KMS-11 (cell line): Measurements from ENCODE around the gene FBXO48.

ENCODE experiments used
- H2AFZ ChIP-seq: fragments of 200-600 bp; sonication (generic); 2 replicates; pipeline ENCODE4 v1.6.1; 2016; ENCODE audit warnings: antibody characterized with exemption, mixed run types, low read depth
- H3K27ac ChIP-seq: fragments of 200-600 bp; sonication (generic); 2 replicates; pipeline ENCODE4 v1.6.1; 2016; ENCODE audit warnings: mild to moderate bottlenecking, mixed run types
- H3K27me3 ChIP-seq: fragments of 200-600 bp; sonication (generic); 2 replicates; pipeline ENCODE4 v1.6.1; 2017; ENCODE audit warnings: mild to moderate bottlenecking, low read depth, mixed run types, moderate library complexity; ENCODE audit not compliant: insufficient read depth
- H3K36me3 ChIP-seq: fragments of 200-600 bp; sonication (generic); 2 replicates; pipeline ENCODE4 v1.6.1; 2017; ENCODE audit warnings: mild to moderate bottlenecking, mixed run types; ENCODE audit not compliant: insufficient read depth
- H3K4me1 ChIP-seq: fragments of 200-600 bp; sonication (generic); 2 replicates; pipeline ENCODE4 v1.6.1; 2016; ENCODE audit warnings: mild to moderate bottlenecking, low read depth, mixed run types; ENCODE audit not compliant: poor library complexity, severe bottlenecking
- H3K4me2 ChIP-seq: fragments of 200-600 bp; sonication (generic); 2 replicates; pipeline ENCODE4 v1.7.0; 2016; ENCODE audit warnings: mild to moderate bottlenecking, mixed run types
- H3K4me3 ChIP-seq: fragments of 200-600 bp; sonication (generic); IDR thresholded peaks from 2 replicates; pipeline ENCODE4 v1.6.1; 2017; ENCODE audit warnings: low read depth, low read length, mixed read lengths; ENCODE audit not compliant: insufficient read depth
- H3K79me2 ChIP-seq: fragments of 200-600 bp; sonication (generic); 2 replicates; pipeline ENCODE4 v1.6.1; 2016; ENCODE audit warnings: low read depth, mixed run types; ENCODE audit not compliant: insufficient read depth
- H3K9ac ChIP-seq: fragments of 200-600 bp; sonication (generic); 2 replicates; pipeline ENCODE4 v1.6.1; 2016; ENCODE audit warnings: mild to moderate bottlenecking, mixed run types
- H4K20me1 ChIP-seq: fragments of 200-600 bp; sonication (generic); 2 replicates; pipeline ENCODE4 v1.6.1; 2016; ENCODE audit warnings: mild to moderate bottlenecking, mixed run types; ENCODE audit not compliant: insufficient read depth
- TF ChIP-seq, protein P1 (sequence below): fragments of 200-600 bp; sonication (generic); conservative IDR thresholded peaks from 2 replicates; pipeline ENCODE4 v1.6.1; 2017; ENCODE audit warnings: low read depth, mild to moderate bottlenecking, antibody characterized with exemption, low read length, moderate library complexity, mixed read lengths

Gene FBXO48

GRCh38 chr2:68441994-68442322, 25.1 kb downstream of the FBXO48 start:
- TF ChIP-seq, protein P1, sequence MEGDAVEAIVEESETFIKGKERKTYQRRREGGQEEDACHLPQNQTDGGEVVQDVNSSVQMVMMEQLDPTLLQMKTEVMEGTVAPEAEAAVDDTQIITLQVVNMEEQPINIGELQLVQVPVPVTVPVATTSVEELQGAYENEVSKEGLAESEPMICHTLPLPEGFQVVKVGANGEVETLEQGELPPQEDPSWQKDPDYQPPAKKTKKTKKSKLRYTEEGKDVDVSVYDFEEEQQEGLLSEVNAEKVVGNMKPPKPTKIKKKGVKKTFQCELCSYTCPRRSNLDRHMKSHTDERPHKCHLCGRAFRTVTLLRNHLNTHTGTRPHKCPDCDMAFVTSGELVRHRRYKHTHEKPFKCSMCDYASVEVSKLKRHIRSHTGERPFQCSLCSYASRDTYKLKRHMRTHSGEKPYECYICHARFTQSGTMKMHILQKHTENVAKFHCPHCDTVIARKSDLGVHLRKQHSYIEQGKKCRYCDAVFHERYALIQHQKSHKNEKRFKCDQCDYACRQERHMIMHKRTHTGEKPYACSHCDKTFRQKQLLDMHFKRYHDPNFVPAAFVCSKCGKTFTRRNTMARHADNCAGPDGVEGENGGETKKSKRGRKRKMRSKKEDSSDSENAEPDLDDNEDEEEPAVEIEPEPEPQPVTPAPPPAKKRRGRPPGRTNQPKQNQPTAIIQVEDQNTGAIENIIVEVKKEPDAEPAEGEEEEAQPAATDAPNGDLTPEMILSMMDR: peak; percentile 18; the same call in 1 of the 2 replicates
- Histone ChIP-seq H3K9ac (no peak overlapping the region), H3K4me1 (peaks cover 30% of the 10 kb centered on the region), H3K4me3 (peak overlapping the region; percentile 86), H3K36me3 (no peaks in the 10 kb centered on the region), H3K79me2 (no peaks in the 10 kb centered on the region), H3K27me3 (no peaks in the 10 kb centered on the region), H4K20me1 (no peaks in the 10 kb centered on the region), H2AFZ (peak overlapping the region; percentile 67; the same call in 1 of the 2 replicates), H3K27ac (0 out of 2 replicates have a peak overlapping the region, but pooled peaks have one; percentile 84), H3K4me2 (peak overlapping the region; percentile 91; the same call in 1 of the 2 replicates)

GRCh38 chr2:68441179-68441993, 25.7 kb downstream of the FBXO48 start:
- no peaks in the 10 kb centered on the region for H3K79me2 ChIP-seq
- H3K36me3 ChIP-seq: no peaks in the 10 kb centered on the region
- H4K20me1 ChIP-seq: no peaks in the 10 kb centered on the region
- H3K27me3 ChIP-seq: no peaks in the 10 kb centered on the region
- H3K9ac ChIP-seq: peak overlapping the region; percentile 39; the same call in 1 of the 2 replicates
- peak overlapping the region; percentile 91 for H3K4me2 ChIP-seq
- peak overlapping the region; percentile 86 for H3K4me3 ChIP-seq
- H2AFZ ChIP-seq: peak overlapping the region; percentile 67
- H3K27ac ChIP-seq: peak overlapping the region; percentile 84
- TF ChIP-seq, protein P1: peak; percentile 98
- peaks cover 35% of the 10 kb centered on the region for H3K4me1 ChIP-seq

DNA sequence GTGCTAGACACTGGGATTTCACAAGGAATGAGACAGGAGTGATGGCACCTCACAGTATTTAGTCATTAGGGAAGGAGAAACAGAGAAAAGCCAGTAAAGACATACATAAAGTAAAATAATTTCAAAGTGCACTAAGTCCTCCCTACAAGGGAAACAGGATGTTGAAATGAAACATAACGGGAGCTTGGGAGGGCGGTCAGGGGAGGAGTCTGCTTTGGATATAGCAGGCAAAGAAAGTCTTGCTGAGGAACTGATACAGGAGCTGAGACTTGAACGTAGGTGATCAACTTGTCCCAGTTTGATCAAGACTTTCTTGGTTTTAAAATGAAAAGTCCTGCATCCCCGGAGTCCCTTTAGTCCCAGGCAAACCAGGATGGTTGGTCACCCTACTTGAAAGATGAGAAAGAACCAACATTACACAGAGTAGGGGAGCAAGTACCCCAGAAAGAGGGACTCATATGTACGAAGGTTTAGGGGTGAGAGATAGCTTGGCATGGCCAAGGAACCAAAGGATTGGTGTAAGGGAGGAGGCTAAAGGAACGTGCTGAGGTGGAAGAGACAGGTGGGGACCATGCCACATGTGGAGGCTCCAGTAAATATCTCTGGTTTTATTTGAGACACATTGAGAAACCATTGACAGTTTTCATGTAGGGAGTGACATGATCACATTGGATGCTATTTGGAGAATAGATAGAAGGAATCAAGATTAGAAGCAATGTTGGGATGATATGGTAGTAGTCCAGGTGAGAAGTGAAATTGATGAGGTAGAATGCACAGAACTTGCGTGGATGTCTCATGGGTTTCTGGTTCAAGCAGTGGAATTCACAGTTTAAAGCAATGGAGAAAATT, 28.4 kb downstream of the FBXO48 start:
- H3K4me2 ChIP-seq: no peak overlapping the region
- no peak overlapping the region for H3K27ac ChIP-seq
- H3K27me3 ChIP-seq: no peaks in the 10 kb centered on the region
- H4K20me1 ChIP-seq: no peaks in the 10 kb centered on the region
- no peaks in the 10 kb centered on the region for H3K79me2 ChIP-seq
- H3K4me3 ChIP-seq: no peak overlapping the region
- no peak overlapping the region for H3K9ac ChIP-seq
- H3K4me1 ChIP-seq: peaks cover 59% of the 10 kb centered on the region
- H2AFZ ChIP-seq: no peak overlapping the region
- no peaks in the 10 kb centered on the region for H3K36me3 ChIP-seq
- TF ChIP-seq, protein P1: no peak

DNA sequence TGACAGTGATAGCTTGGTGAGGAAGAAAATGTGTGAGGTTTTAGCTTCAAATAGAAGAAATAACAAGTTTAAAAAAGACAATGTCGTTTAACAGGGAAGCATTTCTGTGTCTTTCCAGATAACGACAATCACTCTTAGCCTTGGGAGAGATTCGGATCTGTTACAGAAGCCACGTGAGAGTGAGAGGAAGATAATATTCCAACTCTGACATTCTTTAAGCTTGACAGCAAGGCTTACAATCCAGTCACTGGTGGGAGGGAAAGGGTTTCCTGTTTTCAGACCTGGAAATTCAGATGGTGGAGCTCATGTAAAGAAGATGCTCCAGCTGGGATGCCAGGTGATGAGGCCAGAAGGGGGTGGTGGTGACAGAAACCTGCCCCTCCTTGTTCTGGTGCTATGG, 30.8 kb downstream of the FBXO48 start:
- H3K4me2 ChIP-seq: no peak overlapping the region
- no peak overlapping the region for H3K4me3 ChIP-seq
- H4K20me1 ChIP-seq: no peaks in the 10 kb centered on the region
- H3K9ac ChIP-seq: no peak overlapping the region
- H2AFZ ChIP-seq: no peak overlapping the region
- no peaks in the 10 kb centered on the region for H3K27me3 ChIP-seq
- H3K36me3 ChIP-seq: no peaks in the 10 kb centered on the region
- TF ChIP-seq, protein P1: no peak
- H3K4me1 ChIP-seq: peaks cover 50% of the 10 kb centered on the region
- H3K79me2 ChIP-seq: no peaks in the 10 kb centered on the region
- H3K27ac ChIP-seq: no peak overlapping the region
